GM12891 (cell line): ENCODE measurements around the gene FIG4.

Experiments used
- PAX5 ChIP-seq: IDR thresholded peaks from 2 replicates; pipeline ENCODE4 v1.6.1; 2011; ENCODE audit warnings: low read length, moderate library complexity, mild to moderate bottlenecking; ENCODE audit not compliant: insufficient read depth, severe bottlenecking
- POLR2AphosphoS5 ChIP-seq: IDR thresholded peaks from 2 replicates; pipeline ENCODE4 v1.6.1; 2011; ENCODE audit warnings: low read depth, low read length, control low read depth
- TAF1 ChIP-seq: IDR thresholded peaks from 2 replicates; pipeline ENCODE4 v1.6.1; 2011; ENCODE audit warnings: low read depth, low read length, control low read depth

- TF ChIP-seq PAX5 (no peak), TAF1 (no peak), POLR2AphosphoS5 (no peak)
Observed at GRCh38 chr6:109807881-109808280, 116.8 kb downstream of the FIG4 start.
